ENCODE data around the gene CLIP4. TPM values are rescaled to one million over a fixed set of nuclear protein-coding genes. Genes with fewer than 3 reads are reported as not detected.

The CLIP4 gene
- total RNA-seq, 1 experiment from 2014 or later: 18.2 TPM

GRCh38 chr2:29157131-29157530 is 41.9 kb downstream of the CLIP4 start:
- no peak for TF ChIP-seq EZH2 (IDR thresholded peaks at IDR 0.05; ENCODE audit: borderline replicate concordance, low read depth, low read length, poor library complexity, severe bottlenecking)
- TF ChIP-seq, protein P1, sequence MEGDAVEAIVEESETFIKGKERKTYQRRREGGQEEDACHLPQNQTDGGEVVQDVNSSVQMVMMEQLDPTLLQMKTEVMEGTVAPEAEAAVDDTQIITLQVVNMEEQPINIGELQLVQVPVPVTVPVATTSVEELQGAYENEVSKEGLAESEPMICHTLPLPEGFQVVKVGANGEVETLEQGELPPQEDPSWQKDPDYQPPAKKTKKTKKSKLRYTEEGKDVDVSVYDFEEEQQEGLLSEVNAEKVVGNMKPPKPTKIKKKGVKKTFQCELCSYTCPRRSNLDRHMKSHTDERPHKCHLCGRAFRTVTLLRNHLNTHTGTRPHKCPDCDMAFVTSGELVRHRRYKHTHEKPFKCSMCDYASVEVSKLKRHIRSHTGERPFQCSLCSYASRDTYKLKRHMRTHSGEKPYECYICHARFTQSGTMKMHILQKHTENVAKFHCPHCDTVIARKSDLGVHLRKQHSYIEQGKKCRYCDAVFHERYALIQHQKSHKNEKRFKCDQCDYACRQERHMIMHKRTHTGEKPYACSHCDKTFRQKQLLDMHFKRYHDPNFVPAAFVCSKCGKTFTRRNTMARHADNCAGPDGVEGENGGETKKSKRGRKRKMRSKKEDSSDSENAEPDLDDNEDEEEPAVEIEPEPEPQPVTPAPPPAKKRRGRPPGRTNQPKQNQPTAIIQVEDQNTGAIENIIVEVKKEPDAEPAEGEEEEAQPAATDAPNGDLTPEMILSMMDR (conservative IDR thresholded peaks at IDR 0.05; ENCODE audit: low read depth, low read length): no peak
- ChIA-PET POLR2A (ENCODE audit: low non-redundant PET) (no interaction called here), CTCF (no interaction called here)
- H3K4me1 ChIP-seq (ENCODE audit: insufficient read depth, low read length, poor library complexity, severe bottlenecking): no peaks in the 10 kb centered on the region
- no peak for DNase-seq (ENCODE audit: low spot score)
- no peaks in the 10 kb centered on the region for H3K9me3 ChIP-seq (ENCODE audit: low read depth, low read length, poor library complexity, severe bottlenecking)
- H3K27ac ChIP-seq (ENCODE audit: low read depth, low read length, poor library complexity, severe bottlenecking): no peak overlapping the region
- no TSS peak for BruUV-seq (replicated peaks)
- H3K27me3 ChIP-seq (replicated peaks; ENCODE audit: insufficient read depth, low read depth, low read length, poor library complexity): no peaks in the 10 kb centered on the region
- intact Hi-C loops (cut with micrococcal nuclease; ENCODE audit: unreplicated experiment): no loop called here
- H3K36me3 ChIP-seq (ENCODE audit: insufficient read depth, low read length, poor library complexity, severe bottlenecking): peaks cover 6% of the 10 kb centered on the region
- H3K4me3 ChIP-seq (ENCODE audit: low read depth, low read length, poor library complexity, severe bottlenecking): no peak overlapping the region

DNA sequence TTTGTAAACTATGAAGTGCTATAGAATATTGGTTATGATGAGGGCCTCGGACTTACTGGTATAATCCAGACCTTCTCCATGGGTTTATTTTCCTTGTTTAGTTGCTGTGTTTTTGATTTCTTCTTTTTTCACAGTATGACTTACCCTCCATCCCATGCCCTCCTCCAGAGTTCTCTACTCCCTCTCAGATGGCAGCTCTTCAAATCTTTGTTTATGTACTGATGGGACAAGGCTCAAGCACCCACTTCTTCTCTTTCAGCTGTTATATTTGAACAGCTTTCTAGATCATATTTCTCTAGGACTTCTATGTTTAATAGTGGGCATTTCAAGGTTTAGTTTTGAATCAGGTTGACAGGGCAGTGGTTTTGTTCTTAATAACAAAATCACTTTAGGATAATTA is 43.9 kb downstream of the CLIP4 start:
- no TSS peak for BruUV-seq (replicated peaks)
- DNase-seq (ENCODE audit: low spot score): no peak
- H3K27ac ChIP-seq (ENCODE audit: low read depth, low read length, poor library complexity, severe bottlenecking): no peak overlapping the region
- POLR2A ChIA-PET (ENCODE audit: low non-redundant PET): no interaction called here
- CTCF ChIA-PET: no interaction called here
- H3K27me3 ChIP-seq (replicated peaks; ENCODE audit: insufficient read depth, low read depth, low read length, poor library complexity): no peaks in the 10 kb centered on the region
- H3K36me3 ChIP-seq (ENCODE audit: insufficient read depth, low read length, poor library complexity, severe bottlenecking): peaks cover 6% of the 10 kb centered on the region
- intact Hi-C loops (cut with micrococcal nuclease; ENCODE audit: unreplicated experiment): no loop called here
- TF ChIP-seq, protein P1 (conservative IDR thresholded peaks at IDR 0.05; ENCODE audit: low read depth, low read length): no peak
- no peak for TF ChIP-seq EZH2 (IDR thresholded peaks at IDR 0.05; ENCODE audit: borderline replicate concordance, low read depth, low read length, poor library complexity, severe bottlenecking)
- H3K4me1 ChIP-seq (ENCODE audit: insufficient read depth, low read length, poor library complexity, severe bottlenecking): peaks cover 17% of the 10 kb centered on the region
- H3K9me3 ChIP-seq (ENCODE audit: low read depth, low read length, poor library complexity, severe bottlenecking): no peaks in the 10 kb centered on the region
- H3K4me3 ChIP-seq (ENCODE audit: low read depth, low read length, poor library complexity, severe bottlenecking): no peak overlapping the region

DNA sequence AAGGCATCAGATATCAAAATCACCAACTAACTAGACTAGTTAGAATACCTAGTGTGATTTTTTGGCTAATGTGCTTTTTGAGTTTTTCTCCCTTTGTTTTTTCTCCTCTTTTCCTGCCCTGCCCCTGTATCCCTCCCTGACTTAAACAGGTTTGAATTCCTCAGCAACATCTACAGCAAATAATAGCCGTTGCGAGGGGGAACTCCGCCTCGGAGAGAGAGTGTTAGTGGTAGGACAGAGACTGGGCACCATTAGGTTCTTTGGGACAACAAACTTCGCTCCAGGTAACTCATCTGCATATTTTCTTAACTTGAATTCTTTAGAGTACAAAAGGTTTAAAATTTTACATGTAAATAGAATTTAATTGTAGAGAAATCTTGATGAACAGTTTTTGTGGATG is 45.0 kb downstream of the CLIP4 start:
- Histone ChIP-seq H3K4me3 (ENCODE audit: low read depth, low read length, poor library complexity, severe bottlenecking) (no peak overlapping the region), H3K4me1 (ENCODE audit: insufficient read depth, low read length, poor library complexity, severe bottlenecking) (peaks cover 27% of the 10 kb centered on the region), H3K27ac (ENCODE audit: low read depth, low read length, poor library complexity, severe bottlenecking) (no peak overlapping the region), H3K27me3 (replicated peaks; ENCODE audit: insufficient read depth, low read depth, low read length, poor library complexity) (no peaks in the 10 kb centered on the region), H3K36me3 (ENCODE audit: insufficient read depth, low read length, poor library complexity, severe bottlenecking) (peaks cover 6% of the 10 kb centered on the region), H3K9me3 (ENCODE audit: low read depth, low read length, poor library complexity, severe bottlenecking) (no peaks in the 10 kb centered on the region)
- no peak for TF ChIP-seq EZH2 (IDR thresholded peaks at IDR 0.05; ENCODE audit: borderline replicate concordance, low read depth, low read length, poor library complexity, severe bottlenecking)
- TF ChIP-seq, protein P1 (conservative IDR thresholded peaks at IDR 0.05; ENCODE audit: low read depth, low read length): no peak
- POLR2A ChIA-PET (ENCODE audit: low non-redundant PET): no interaction called here
- no TSS peak for BruUV-seq (replicated peaks)
- intact Hi-C loops (cut with micrococcal nuclease; ENCODE audit: unreplicated experiment): loop anchor here (5.0 kb wide), 2 partner anchors 37 to 867 kb away; no protein-coding TSS in a partner anchor
- CTCF ChIA-PET: no interaction called here
- no peak for DNase-seq (ENCODE audit: low spot score)
